RWPE2 (cell line): ENCODE measurements around the gene MRPL10.

Source experiments
- ATAC-seq: fragments of 200-7000 bp; cut with Tn5 transposase; 3 replicates; pipeline ENCODE4 v1.9.1; 2021; ENCODE audit warnings: low read depth
- DNase-seq: peaks from one replicate; pipeline ENCODE4 v3.0.0-alpha.2; 2020; ENCODE audit warnings: low spot score
- H3K27ac ChIP-seq: fragments of 450-650 bp; 2 replicates; pipeline ENCODE4 v1.5.1; 2017; ENCODE audit warnings: mild to moderate bottlenecking; ENCODE audit not compliant: poor library complexity, severe bottlenecking
- H3K27me3 ChIP-seq: fragments of 250-450 bp; sonication (Bioruptor Pico); 2 replicates; pipeline ENCODE4 v1.5.1; 2021; ENCODE audit warnings: mild to moderate bottlenecking, moderate library complexity; ENCODE audit not compliant: insufficient read depth, poor library complexity, severe bottlenecking
- H3K36me3 ChIP-seq: fragments of 250-450 bp; sonication (Bioruptor Pico); 2 replicates; pipeline ENCODE4 v1.5.1; 2020; ENCODE audit warnings: low read depth, mild to moderate bottlenecking, moderate library complexity
- H3K4me1 ChIP-seq: fragments of 250-450 bp; sonication (Bioruptor Pico); 2 replicates; pipeline ENCODE4 v1.5.1; 2021; ENCODE audit warnings: mild to moderate bottlenecking, moderate library complexity; ENCODE audit not compliant: insufficient read depth, poor library complexity, severe bottlenecking
- H3K4me3 ChIP-seq: fragments of 250-450 bp; sonication (Bioruptor Pico); 2 replicates; pipeline ENCODE4 v1.5.1; 2021; ENCODE audit warnings: mild to moderate bottlenecking, moderate library complexity; ENCODE audit not compliant: severe bottlenecking
- H3K9me3 ChIP-seq: fragments of 250-450 bp; sonication (Bioruptor Pico); 2 replicates; pipeline ENCODE4 v1.5.1; 2021; ENCODE audit warnings: mild to moderate bottlenecking, moderate library complexity; ENCODE audit not compliant: severe bottlenecking
- CTCF ChIP-seq: fragments of 450-650 bp; IDR thresholded peaks from one replicate; pipeline ENCODE4 v1.5.1; 2017; ENCODE audit warnings: mild to moderate bottlenecking, moderate library complexity; ENCODE audit not compliant: poor library complexity, severe bottlenecking

The MRPL10 gene

GRCh38 chr17:47792979-47793378 lies 38.4 kb downstream of the MRPL10 start:
- no peaks in the 10 kb centered on the region for H3K4me1 ChIP-seq
- DNase-seq = no peak
- peaks cover 78% of the 10 kb centered on the region for H3K27me3 ChIP-seq
- H3K4me3 ChIP-seq = no peak overlapping the region
- no peak overlapping the region for H3K27ac ChIP-seq
- ATAC-seq = no peak
- H3K36me3 ChIP-seq = no peaks in the 10 kb centered on the region
- TF ChIP-seq CTCF = no peak
- no peaks in the 10 kb centered on the region for H3K9me3 ChIP-seq

- TF ChIP-seq CTCF = no peak
- H3K36me3 ChIP-seq = no peaks in the 10 kb centered on the region
- no peak for DNase-seq
- no peak for ATAC-seq
- no peak overlapping the region for H3K4me3 ChIP-seq
- H3K27ac ChIP-seq = no peak overlapping the region
- H3K4me1 ChIP-seq = no peaks in the 10 kb centered on the region
- H3K27me3 ChIP-seq = peaks cover 82% of the 10 kb centered on the region
- no peaks in the 10 kb centered on the region for H3K9me3 ChIP-seq
These were observed 38.9 kb downstream of the MRPL10 start for GRCh38 chr17:47792457-47792856.

- Histone ChIP-seq H3K27ac (no peak overlapping the region), H3K9me3 (no peaks in the 10 kb centered on the region)
These were observed 40.3 kb downstream of the MRPL10 start for GRCh38 chr17:47791025-47791424.

GRCh38 chr17:47789611-47790561 lies 41.5 kb downstream of the MRPL10 start:
- Histone ChIP-seq H3K4me1 (no peaks in the 10 kb centered on the region), H3K9me3 (no peaks in the 10 kb centered on the region), H3K27ac (no peak overlapping the region), H3K36me3 (no peaks in the 10 kb centered on the region), H3K27me3 (peaks cover 83% of the 10 kb centered on the region), H3K4me3 (peak overlapping the region; percentile 18)
- peak; percentile 65 for TF ChIP-seq CTCF
- DNase-seq = no peak
- ATAC-seq = peak; percentile 94

More at GRCh38 chr17:47791025-47791424, 40.3 kb downstream of the MRPL10 start:
- no peak for DNase-seq
- Histone ChIP-seq H3K27me3 (peaks cover 94% of the 10 kb centered on the region), H3K4me1 (no peaks in the 10 kb centered on the region), H3K4me3 (no peak overlapping the region), H3K36me3 (no peaks in the 10 kb centered on the region)
- ATAC-seq = no peak
- TF ChIP-seq CTCF = no peak
